GM20431 (cell line): Measurements from ENCODE around the gene HUWE1.
"Not testable (repeated sequence)": the region's sequence is repeated elsewhere in the genome, so short reads cannot be mapped to it uniquely, and the experiment has no call there.

Source experiments
- in situ Hi-C: fragments of 300-500 bp; cut with MseI, MboI; formaldehyde crosslinking; loops from one replicate; pipeline ENCODE4 v1.15.0; 2020; ENCODE audit warnings: low sequenced_read_pairs; ENCODE audit not compliant: unreplicated experiment

The HUWE1 gene

GRCh38 chrX:53547668-53548067, 138.9 kb downstream of the HUWE1 start:
- in situ Hi-C loops = no loop called here

- in situ Hi-C loops = no loop called here
Observed at GRCh38 chrX:53544936-53545335, 141.6 kb downstream of the HUWE1 start.

GRCh38 chrX:53538781-53539180, 147.7 kb downstream of the HUWE1 start:
- in situ Hi-C loops = no loop called here

- in situ Hi-C loops = not testable (repeated sequence)
Observed at GRCh38 chrX:53531255-53531966, 155.1 kb downstream of the HUWE1 start.

- in situ Hi-C loops = no loop called here
Observed at GRCh38 chrX:53526999-53527398, 159.5 kb downstream of the HUWE1 start.

- in situ Hi-C loops = no loop called here
Observed at GRCh38 chrX:53511322-53511721, 175.2 kb downstream of the HUWE1 start.

- in situ Hi-C loops = not testable (repeated sequence)
Observed at GRCh38 chrX:53504035-53504434, 182.5 kb downstream of the HUWE1 start.

GRCh38 chrX:53494436-53494835, 192.1 kb downstream of the HUWE1 start:
- in situ Hi-C loops = loop anchor here (25.0 kb wide), 1 partner anchor 182 kb away; no protein-coding TSS in a partner anchor

- in situ Hi-C loops = loop anchor here (25.0 kb wide), 1 partner anchor 174 kb away; no protein-coding TSS in a partner anchor
Observed at GRCh38 chrX:53486285-53486684, 200.2 kb downstream of the HUWE1 start.

GRCh38 chrX:53483838-53484405, 202.6 kb downstream of the HUWE1 start:
- in situ Hi-C loops = loop anchor here (25.0 kb wide), 1 partner anchor 172 kb away; no protein-coding TSS in a partner anchor

GRCh38 chrX:53483416-53483815, 203.1 kb downstream of the HUWE1 start:
- in situ Hi-C loops = loop anchor here (25.0 kb wide), 1 partner anchor 171 kb away; no protein-coding TSS in a partner anchor
